Trophoblast cell (in vitro differentiated cells and primary cell): ENCODE results near the gene FAM90A1.
A peak's percentile ranks its signal among the peaks of the same experiment; 100 is the strongest.
"Not testable (repeated sequence)": the region's sequence is repeated elsewhere in the genome, so short reads cannot be mapped to it uniquely, and the experiment has no call there.

Experiments used
- DNase-seq, 2 donors: peaks; one replicate each; pipeline ENCODE4 v3.0.0-alpha.2; 2016
- H2AFZ ChIP-seq: 2 replicates; pipeline ENCODE4 v1.6.1; 2013; ENCODE audit warnings: low read length, moderate library complexity, mild to moderate bottlenecking; ENCODE audit not compliant: insufficient read depth, poor library complexity
- H2AK5ac ChIP-seq: 2 replicates; pipeline ENCODE4 v1.6.1; 2013; ENCODE audit warnings: mild to moderate bottlenecking, low read length
- H2BK120ac ChIP-seq: 2 replicates; pipeline ENCODE4 v1.6.1; 2013; ENCODE audit warnings: low read length, mild to moderate bottlenecking, moderate library complexity; ENCODE audit not compliant: insufficient read depth, poor library complexity
- H2BK12ac ChIP-seq: 2 replicates; pipeline ENCODE4 v1.6.1; 2013; ENCODE audit warnings: mild to moderate bottlenecking, low read length, moderate library complexity
- H2BK5ac ChIP-seq: 2 replicates; pipeline ENCODE4 v1.6.1; 2013; ENCODE audit warnings: low read length, low read depth, moderate library complexity, mild to moderate bottlenecking; ENCODE audit not compliant: poor library complexity
- H3K14ac ChIP-seq: 2 replicates; pipeline ENCODE4 v1.6.1; 2013; ENCODE audit warnings: mild to moderate bottlenecking, low read length
- H3K18ac ChIP-seq: 2 replicates; pipeline ENCODE4 v1.6.1; 2013; ENCODE audit warnings: mild to moderate bottlenecking, low read length
- H3K23ac ChIP-seq: 2 replicates; pipeline ENCODE4 v1.6.1; 2013; ENCODE audit warnings: low read length
- H3K27ac ChIP-seq: 2 replicates; pipeline ENCODE4 v1.5.1; 2013; ENCODE audit warnings: low read depth, mild to moderate bottlenecking, inconsistent platforms, low read length, moderate library complexity
- H3K27me3 ChIP-seq: 2 replicates; pipeline ENCODE4 v1.6.1; 2013; ENCODE audit warnings: inconsistent platforms, mild to moderate bottlenecking, low read length, moderate library complexity; ENCODE audit not compliant: insufficient read depth
- H3K36me3 ChIP-seq, 2 experiments: 1 replicate in 1 of 2; 2 replicates in 1 of 2; pipeline ENCODE4 v1.6.1; 2013; ENCODE audit warnings: low read length in 2 of 2, mild to moderate bottlenecking in 2 of 2, moderate library complexity in 1 of 2; ENCODE audit not compliant: insufficient read depth in 2 of 2, control insufficient read depth in 1 of 2
- H3K4ac ChIP-seq: 2 replicates; pipeline ENCODE4 v1.6.1; 2013; ENCODE audit warnings: low read depth, mild to moderate bottlenecking, low read length, moderate library complexity
- H3K4me1 ChIP-seq, 2 experiments: 1 replicate in 1 of 2; 2 replicates in 1 of 2; pipeline ENCODE4 v1.6.1; 2013; ENCODE audit warnings: low read length in 2 of 2, mild to moderate bottlenecking in 2 of 2, moderate library complexity in 1 of 2; ENCODE audit not compliant: insufficient read depth in 2 of 2, control insufficient read depth in 1 of 2
- H3K4me2 ChIP-seq: 2 replicates; pipeline ENCODE4 v1.6.1; 2013; ENCODE audit warnings: inconsistent platforms, mild to moderate bottlenecking, low read length, moderate library complexity
- H3K4me3 ChIP-seq: 2 replicates; pipeline ENCODE4 v1.5.1; 2013; ENCODE audit warnings: mild to moderate bottlenecking, low read depth, low read length, inconsistent platforms
- H3K79me1 ChIP-seq: one replicate; pipeline ENCODE4 v1.6.1; 2013; ENCODE audit warnings: low read length
- H3K79me2 ChIP-seq: 2 replicates; pipeline ENCODE4 v1.6.1; 2013; ENCODE audit warnings: low read length, mild to moderate bottlenecking; ENCODE audit not compliant: control insufficient read depth, insufficient read depth, poor library complexity
- H3K9ac ChIP-seq: 2 replicates; pipeline ENCODE4 v1.6.1; 2013; ENCODE audit warnings: mild to moderate bottlenecking, low read length
- H3K9me3 ChIP-seq: 2 replicates; pipeline ENCODE4 v1.6.1; 2013; ENCODE audit warnings: low read depth, mild to moderate bottlenecking, control low read depth, inconsistent platforms, low read length; ENCODE audit not compliant: insufficient read depth
- H4K12ac ChIP-seq: 2 replicates; pipeline ENCODE4 v1.6.1; 2013; ENCODE audit warnings: low read depth, mild to moderate bottlenecking, low read length, moderate library complexity
- H4K8ac ChIP-seq: 2 replicates; pipeline ENCODE4 v1.6.1; 2013; ENCODE audit warnings: low read depth, mild to moderate bottlenecking, low read length, moderate library complexity
- H4K91ac ChIP-seq: one replicate; pipeline ENCODE4 v1.6.1; 2013; ENCODE audit warnings: low read depth, mild to moderate bottlenecking, low read length, moderate library complexity
- WGBS: extraction: QIAGEN DNeasy Blood & Tissue Kit; methylation state at CpG from one replicate; pipeline ENCODE4 v1.1.7; 2013; ENCODE audit warnings: missing lambda C conversion rate; ENCODE audit not compliant: insufficient read length, insufficient coverage; ENCODE audit errors: extremely low coverage; 5-methylcytosine and 5-hydroxymethylcytosine counted together

The FAM90A1 gene

DNA sequence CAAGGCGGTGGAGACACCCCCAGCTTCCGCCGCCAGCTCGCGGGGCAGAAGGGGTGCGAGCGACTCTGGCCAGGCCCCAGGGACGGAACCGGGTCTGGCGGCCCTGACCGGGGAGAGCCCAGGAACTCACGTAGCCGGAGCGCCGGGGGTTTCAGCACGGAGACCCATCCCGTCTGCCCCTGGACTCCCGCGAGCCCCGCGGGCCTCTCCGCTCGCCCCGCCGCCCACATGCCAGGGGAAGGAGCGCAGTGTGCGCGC lies 15.1 kb upstream of the FAM90A1 start:
- not testable (repeated sequence) for H3K9me3 ChIP-seq, H3K27me3 ChIP-seq, H3K79me2 ChIP-seq, H3K79me1 ChIP-seq, H3K23ac ChIP-seq, H2BK5ac ChIP-seq, DNase-seq, H3K4ac ChIP-seq, H2BK12ac ChIP-seq, H3K4me1 ChIP-seq, H3K36me3 ChIP-seq, H2AK5ac ChIP-seq, H3K27ac ChIP-seq, H3K18ac ChIP-seq
- Histone ChIP-seq H3K4me3 (peak overlapping the region; percentile 75), H2AFZ (peak overlapping the region; percentile 100), H3K9ac (peak overlapping the region; percentile 33), H3K14ac (peak overlapping the region; percentile 90), H2BK120ac (peak overlapping the region; percentile 7), H4K12ac (peak overlapping the region; percentile 54), H4K8ac (peak overlapping the region; percentile 62), H3K4me2 (peak overlapping the region; percentile 65), H4K91ac (peak overlapping the region; percentile 77)
- no CpG with 5 or more reads among the region's 28 CpGs for WGBS

- peak overlapping the region; percentile 33 for H3K9ac ChIP-seq
- H4K8ac ChIP-seq = peak overlapping the region; percentile 62
- peak overlapping the region; percentile 54 for H4K12ac ChIP-seq
- peak overlapping the region; percentile 77 for H4K91ac ChIP-seq
- H3K4me1 ChIP-seq, H3K23ac ChIP-seq, H2BK12ac ChIP-seq, H3K27ac ChIP-seq, H3K18ac ChIP-seq, H3K79me1 ChIP-seq, H3K36me3 ChIP-seq, H3K9me3 ChIP-seq, H2BK5ac ChIP-seq, H3K4ac ChIP-seq, H2AK5ac ChIP-seq, H3K27me3 ChIP-seq, H3K79me2 ChIP-seq: not testable (repeated sequence)
- H2AFZ ChIP-seq = peak overlapping the region; percentile 100
- H3K4me3 ChIP-seq = peak overlapping the region; percentile 75
- peak overlapping the region; percentile 7 for H2BK120ac ChIP-seq
- peak overlapping the region; percentile 90 for H3K14ac ChIP-seq
- peak overlapping the region; percentile 65 for H3K4me2 ChIP-seq
- no CpG with 5 or more reads among the region's 20 CpGs for WGBS
- peak in 1 of 2 donors; percentile 35 for DNase-seq
Observed at GRCh38 chr12:8241917-8242621, 14.7 kb upstream of the FAM90A1 start.

- not testable (repeated sequence) for H3K4ac ChIP-seq, H3K36me3 ChIP-seq, H3K9me3 ChIP-seq, H2AK5ac ChIP-seq, H4K12ac ChIP-seq, H3K27me3 ChIP-seq, H3K4me3 ChIP-seq, H3K23ac ChIP-seq, H2AFZ ChIP-seq, H2BK5ac ChIP-seq, H3K14ac ChIP-seq, H3K4me2 ChIP-seq, H3K79me1 ChIP-seq, H4K8ac ChIP-seq, H3K9ac ChIP-seq, H3K27ac ChIP-seq, H3K18ac ChIP-seq, H3K79me2 ChIP-seq, H2BK120ac ChIP-seq, H4K91ac ChIP-seq, DNase-seq, H3K4me1 ChIP-seq, H2BK12ac ChIP-seq
- WGBS = no CpG with 5 or more reads among the region's 13 CpGs
Observed at GRCh38 chr12:8240340-8241114, 13.1 kb upstream of the FAM90A1 start.

GRCh38 chr12:8237031-8237430 lies 9.6 kb upstream of the FAM90A1 start:
- not testable (repeated sequence) for H4K12ac ChIP-seq, H3K9me3 ChIP-seq, H2AFZ ChIP-seq, H4K8ac ChIP-seq, H2AK5ac ChIP-seq, H3K4me2 ChIP-seq, H3K36me3 ChIP-seq, H3K27ac ChIP-seq, H3K18ac ChIP-seq, H3K27me3 ChIP-seq, H3K79me1 ChIP-seq, H4K91ac ChIP-seq, H3K23ac ChIP-seq, H2BK120ac ChIP-seq, H3K79me2 ChIP-seq, H2BK5ac ChIP-seq, H3K4me1 ChIP-seq, H3K9ac ChIP-seq, H2BK12ac ChIP-seq, H3K14ac ChIP-seq, H3K4me3 ChIP-seq, H3K4ac ChIP-seq, DNase-seq
- no CpG with 5 or more reads among the region's 12 CpGs for WGBS
